ENCODE measurements around the gene LYSET.
"Not testable (repeated sequence)": the region's sequence is repeated elsewhere in the genome, so short reads cannot be mapped to it uniquely, and the experiment has no call there.

The LYSET gene

GRCh38 chr14:93160353-93160801, 24.7 kb upstream of the LYSET start:
- TF ChIP-seq, protein P1, sequence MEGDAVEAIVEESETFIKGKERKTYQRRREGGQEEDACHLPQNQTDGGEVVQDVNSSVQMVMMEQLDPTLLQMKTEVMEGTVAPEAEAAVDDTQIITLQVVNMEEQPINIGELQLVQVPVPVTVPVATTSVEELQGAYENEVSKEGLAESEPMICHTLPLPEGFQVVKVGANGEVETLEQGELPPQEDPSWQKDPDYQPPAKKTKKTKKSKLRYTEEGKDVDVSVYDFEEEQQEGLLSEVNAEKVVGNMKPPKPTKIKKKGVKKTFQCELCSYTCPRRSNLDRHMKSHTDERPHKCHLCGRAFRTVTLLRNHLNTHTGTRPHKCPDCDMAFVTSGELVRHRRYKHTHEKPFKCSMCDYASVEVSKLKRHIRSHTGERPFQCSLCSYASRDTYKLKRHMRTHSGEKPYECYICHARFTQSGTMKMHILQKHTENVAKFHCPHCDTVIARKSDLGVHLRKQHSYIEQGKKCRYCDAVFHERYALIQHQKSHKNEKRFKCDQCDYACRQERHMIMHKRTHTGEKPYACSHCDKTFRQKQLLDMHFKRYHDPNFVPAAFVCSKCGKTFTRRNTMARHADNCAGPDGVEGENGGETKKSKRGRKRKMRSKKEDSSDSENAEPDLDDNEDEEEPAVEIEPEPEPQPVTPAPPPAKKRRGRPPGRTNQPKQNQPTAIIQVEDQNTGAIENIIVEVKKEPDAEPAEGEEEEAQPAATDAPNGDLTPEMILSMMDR (IDR thresholded peaks at IDR 0.05; ENCODE audit: low read depth, low read length, missing control alignments) = peak; percentile 47
- no peak for DNase-seq (ENCODE audit: low read depth)

DNA sequence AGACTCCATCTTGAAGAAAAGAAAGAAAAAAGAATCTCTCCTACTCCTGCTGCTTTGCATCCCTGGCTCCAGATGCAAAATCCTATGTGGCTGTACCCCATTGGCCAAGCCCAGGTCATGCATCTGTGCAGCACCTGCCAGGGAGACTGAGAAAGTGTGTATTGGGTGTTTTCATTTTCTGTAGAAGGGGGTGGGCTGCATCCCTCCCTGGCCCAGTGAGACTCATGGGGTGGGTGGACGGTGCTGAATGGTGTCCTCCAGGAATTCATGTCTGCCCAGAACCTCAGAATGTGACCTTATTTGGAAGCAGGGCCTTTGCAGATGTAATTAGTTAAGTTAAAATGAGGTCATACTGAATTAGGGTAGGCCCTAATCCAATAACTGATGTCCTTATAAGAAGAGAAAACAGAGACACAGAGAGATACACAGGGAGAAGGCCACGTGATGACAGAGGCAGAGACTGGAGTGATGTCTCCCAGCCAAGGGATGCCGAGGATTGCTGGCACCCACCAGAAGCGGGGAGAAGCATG, 23.6 kb upstream of the LYSET start:
- no peak for DNase-seq (ENCODE audit: low read depth)
- H3K4me3 ChIP-seq (ENCODE audit: low read depth, low read length) = no peak overlapping the region
- TF ChIP-seq, protein P1 (IDR thresholded peaks at IDR 0.05; ENCODE audit: low read depth, low read length, missing control alignments) = no peak

More at GRCh38 chr14:93160353-93160801, 24.7 kb upstream of the LYSET start:
- H3K4me3 ChIP-seq (ENCODE audit: low read depth, low read length) = no peak overlapping the region

DNA sequence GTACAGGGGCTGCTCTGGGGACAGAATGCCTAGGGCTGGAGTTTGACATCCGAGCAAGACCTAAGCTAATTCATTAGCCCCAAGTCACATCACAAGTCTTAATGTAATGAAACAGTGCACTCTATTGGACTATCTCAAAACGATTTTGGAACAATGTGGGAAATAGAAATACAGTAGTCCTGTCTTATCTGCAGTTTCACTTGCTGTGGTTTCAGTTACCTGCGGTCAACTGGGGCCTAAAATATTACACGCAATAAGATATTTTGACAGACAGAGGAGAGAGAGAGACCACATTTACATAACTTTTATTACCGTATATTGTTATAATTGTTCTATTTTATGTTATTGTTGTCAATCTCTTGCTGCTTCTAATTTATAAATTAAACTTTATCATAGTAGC, 21.6 kb upstream of the LYSET start:
- TF ChIP-seq, protein P1 (IDR thresholded peaks at IDR 0.05; ENCODE audit: low read depth, low read length, missing control alignments) = no peak
- no peak for DNase-seq (ENCODE audit: low read depth)
- no peak overlapping the region for H3K4me3 ChIP-seq (ENCODE audit: low read depth, low read length)

- H3K4me3 ChIP-seq (ENCODE audit: low read depth, low read length); DNase-seq (ENCODE audit: low read depth): not testable (repeated sequence)
These were observed 19.5 kb upstream of the LYSET start for GRCh38 chr14:93165271-93166265.

DNA sequence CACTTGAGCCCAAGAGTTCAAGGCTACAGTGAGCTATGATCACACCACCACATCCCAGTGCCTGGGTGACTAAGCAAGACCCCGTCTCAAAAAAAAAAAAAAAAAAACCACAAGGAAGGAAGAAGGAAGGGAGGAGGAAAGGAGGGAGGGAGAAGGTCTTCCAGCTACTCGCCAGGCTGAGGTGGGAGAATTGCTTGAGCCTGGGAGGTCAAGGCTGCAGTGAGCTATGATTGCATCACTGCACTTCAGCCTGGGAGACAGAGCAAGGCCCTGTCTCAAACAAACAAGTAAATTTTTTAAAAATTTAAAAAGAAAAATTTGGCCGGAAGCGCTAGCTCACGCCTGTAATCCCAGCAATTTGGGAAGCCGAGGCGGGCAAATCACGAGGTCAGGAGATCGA, 16.5 kb upstream of the LYSET start:
- H3K4me3 ChIP-seq (ENCODE audit: low read depth, low read length); DNase-seq (ENCODE audit: low read depth): not testable (repeated sequence)

- not testable (repeated sequence) for H3K4me3 ChIP-seq (ENCODE audit: low read depth, low read length); DNase-seq (ENCODE audit: low read depth)
These were observed 15.5 kb upstream of the LYSET start for GRCh38 chr14:93169619-93170018.

DNA sequence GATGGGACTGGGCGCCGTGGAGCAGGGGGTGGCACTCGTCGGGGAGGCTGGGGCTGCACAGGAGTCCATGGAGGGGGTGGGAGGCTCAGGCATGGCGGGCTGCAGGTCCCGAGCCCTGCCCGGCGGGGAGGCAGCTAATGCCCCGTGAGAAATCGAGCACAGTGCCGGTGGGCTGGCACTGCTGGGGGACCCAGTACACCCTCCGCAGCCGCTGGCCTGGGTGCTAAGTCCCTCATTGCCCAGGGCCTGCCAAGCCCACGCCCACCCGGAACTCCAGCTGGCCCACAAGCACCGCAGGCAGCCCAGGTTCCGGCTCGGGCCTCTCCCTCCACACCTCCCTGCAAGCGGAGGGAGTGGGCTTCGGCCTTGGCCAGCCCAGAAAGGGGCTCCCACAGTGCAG, 15.0 kb upstream of the LYSET start:
- DNase-seq (ENCODE audit: low read depth); H3K4me3 ChIP-seq (ENCODE audit: low read depth, low read length): not testable (repeated sequence)

- H3K4me3 ChIP-seq (ENCODE audit: low read depth, low read length) = no peak overlapping the region
- TF ChIP-seq, protein P1 (IDR thresholded peaks at IDR 0.05; ENCODE audit: low read depth, low read length, missing control alignments) = no peak
- no peak for DNase-seq (ENCODE audit: low read depth)
These were observed 13.7 kb upstream of the LYSET start for GRCh38 chr14:93171376-93171775.

GRCh38 chr14:93173943-93174395, 11.1 kb upstream of the LYSET start:
- H3K4me3 ChIP-seq (ENCODE audit: low read depth, low read length) = no peak overlapping the region
- TF ChIP-seq, protein P1 (IDR thresholded peaks at IDR 0.05; ENCODE audit: low read depth, low read length, missing control alignments) = no peak
- DNase-seq (ENCODE audit: low read depth) = no peak

GRCh38 chr14:93174731-93175130, 10.4 kb upstream of the LYSET start:
- not testable (repeated sequence) for H3K4me3 ChIP-seq (ENCODE audit: low read depth, low read length); DNase-seq (ENCODE audit: low read depth)

Measured in GM12864 (cell line).